A673 (cell line): ENCODE results near the gene EVPLL.

Experiments
- CTCF ChIP-seq: fragments of 300-800, 200-600 bp; sonication (generic); conservative IDR thresholded peaks from 2 replicates; pipeline ENCODE4 v1.5.1; 2017; ENCODE audit warnings: low read depth, mild to moderate bottlenecking, antibody characterized with exemption, low read length, moderate library complexity, mixed read lengths
- EZH2 ChIP-seq: fragments of 200-600 bp; sonication (generic); IDR thresholded peaks from 2 replicates; pipeline ENCODE4 v1.6.1; 2017; ENCODE audit warnings: borderline replicate concordance, low read depth, mild to moderate bottlenecking, mixed read lengths, antibody characterized with exemption, low read length; ENCODE audit not compliant: poor library complexity, severe bottlenecking

- TF ChIP-seq CTCF (no peak), EZH2 (no peak)
Measured at GRCh38 chr17:18374216-18374615, 3.4 kb upstream of the EVPLL start.
